Measurements from ENCODE around the gene CCT7. TPM values are rescaled to one million over a fixed set of nuclear protein-coding genes. Genes with fewer than 3 reads are reported as not detected.

The CCT7 gene
- total and polyA plus RNA-seq, 2 of the 8 experiments (the other 6 are each of a cell fraction or from before 2014, with no cell fraction given), result 440 to 474 TPM

GRCh38 chr2:73292316-73292905 is 58.3 kb downstream of the CCT7 start:
- Histone ChIP-seq H3K18ac (ENCODE audit: extremely low read depth, low read length) (no peak overlapping the region), H2BK20ac (ENCODE audit: low read length) (no peak overlapping the region), H2BK120ac (replicated peaks; ENCODE audit: low read depth, low read length) (no peak overlapping the region), H3K56ac (replicated peaks; ENCODE audit: insufficient read length, low read depth, low read length) (no peak overlapping the region), H3K4ac (replicated peaks; ENCODE audit: insufficient read length, low read depth, low read length) (no peak overlapping the region), H2BK12ac (ENCODE audit: low read depth, low read length) (no peak overlapping the region), H3K9ac (replicated peaks in 1 of 4; ENCODE audit: extremely low read depth in 1 of 4, low read depth in 3 of 4, low read length in 3 of 4) (no peak overlapping the region), H4K8ac (ENCODE audit: extremely low read depth, insufficient read depth, low read length) (peak overlapping the region; percentile 51; the same call in 1 of the 2 replicates), H3K27ac (ENCODE audit: low read depth, low read length) (no peak overlapping the region), H3K27me3 (replicated peaks in 1 of 4; ENCODE audit: control insufficient read depth in 3 of 4, extremely low read depth in 1 of 4, insufficient read depth in 3 of 4, low read length in 3 of 4) (peaks cover 28 to 72% (median 59%) of the 10 kb centered on the region in 4 experiments), H4K91ac (replicated peaks; ENCODE audit: insufficient read length, low read length) (no peak overlapping the region), H4K5ac (ENCODE audit: insufficient read length, low read depth, low read length) (no peak overlapping the region), H3K36me3 (ENCODE audit: control insufficient read depth in 2 of 4, insufficient read depth in 4 of 4, low read length in 3 of 4) (no peaks in the 10 kb centered on the region; a peak in 1 of 8 replicates), H3K4me1 (replicated peaks in 1 of 4; ENCODE audit: control insufficient read depth in 3 of 4, insufficient read depth in 4 of 4, low read length in 3 of 4) (peaks cover 0 to 11% (median 3%) of the 10 kb centered on the region in 4 experiments; a peak in 4 of 7 replicates), H3K14ac (ENCODE audit: insufficient read length) (no peak overlapping the region), H3K79me1 (ENCODE audit: low read depth, low read length) (no peaks in the 10 kb centered on the region), H3K79me2 (ENCODE audit: control insufficient read depth in 1 of 2, insufficient read depth in 2 of 2, low read length in 2 of 2) (no peaks in the 10 kb centered on the region), H2AK5ac (ENCODE audit: low read depth, low read length) (no peak overlapping the region), H3K4me3 (ENCODE audit: extremely low read depth in 1 of 4, insufficient read depth in 2 of 4, low read depth in 3 of 4, low read length in 4 of 4) (peak overlapping the region; percentile 37 to 68 (median 46); a peak in 6 of 8 replicates), H2BK15ac (ENCODE audit: low read length) (no peak overlapping the region), H3K23ac (ENCODE audit: insufficient read length) (no peak overlapping the region), H3K4me2 (ENCODE audit: insufficient read depth in 1 of 2, low read depth in 2 of 2, low read length in 2 of 2) (peak overlapping the region; percentile 78 to 90), H2BK5ac (ENCODE audit: low read depth, low read length) (no peak overlapping the region), H4K20me1 (replicated peaks in 1 of 2; ENCODE audit: control insufficient read depth in 1 of 2, insufficient read depth in 2 of 2, low read length in 2 of 2) (peaks cover 9 to 15% of the 10 kb centered on the region in 2 experiments), H3K9me3 (ENCODE audit: insufficient read depth in 2 of 2, low read depth in 1 of 2, low read length in 1 of 2) (no peaks in the 10 kb centered on the region), H3K23me2 (ENCODE audit: low read depth, low read length) (peaks cover 12% of the 10 kb centered on the region), H2AFZ (ENCODE audit: low read length) (no peak overlapping the region; the same call in 1 of the 2 replicates)
- 11% methylated on average over 35 of the region's 38 CpGs; no CpG with 5 or more reads in 1 of the 2 experiments for WGBS, 2 experiments (ENCODE audit: extremely low coverage in 1 of 2, insufficient coverage in 1 of 2, insufficient read length in 1 of 2, insufficient replicate concordance in 2 of 2, low coverage in 1 of 2, low lambda C conversion rate in 2 of 2, missing lambda C conversion rate in 1 of 2)
- FAIRE-seq (no peak), DNase-seq (ENCODE audit: low read depth in 1 of 2, low spot score in 2 of 2) (peak in 1 of 2 experiments; percentile 56)
- TF ChIP-seq CTBP2 (IDR thresholded peaks at IDR 0.05; ENCODE audit: borderline replicate concordance, insufficient read depth, insufficient read length, low read length) (no peak), SUZ12 (IDR thresholded peaks at IDR 0.05; ENCODE audit: low read length) (peak; percentile 86), SP1 (IDR thresholded peaks at IDR 0.05; ENCODE audit: low read depth, low read length) (no peak), EGR1 (IDR thresholded peaks at IDR 0.05; ENCODE audit: borderline replicate concordance, low read depth, low read length) (no peak), RNF2 (IDR thresholded peaks at IDR 0.05; ENCODE audit: borderline replicate concordance, low read depth, low read length, missing control alignments, poor library complexity, severe bottlenecking) (peak; percentile 25), EZH2 (IDR thresholded peaks at IDR 0.05; ENCODE audit: low read depth, low read length, severe bottlenecking) (peak; percentile 86)
- ChIA-PET POLR2A (ENCODE audit: partially characterized antibody) (interaction anchor here (0.7 to 2.5 kb wide), 8 partner anchors 8 to 68 kb away, joined by 3 to 8 read pairs (median 4); partner anchors contain the start of genes CCT7 and FBXO41), CTCF (ENCODE audit: partially characterized antibody) (interaction anchor here (0.9 to 6.5 kb wide), 10 partner anchors 16 to 93 kb away, joined by 3 to 122 read pairs (median 6); partner anchors contain the start of genes ALMS1 and CCT7)

All from H1 (cell line).